IMR-90 (cell line): ENCODE results near the gene TANK. TPM values are rescaled to one million over a fixed set of nuclear protein-coding genes. Genes with fewer than 3 reads are reported as not detected.
"Not testable (repeated sequence)": the region's sequence is repeated elsewhere in the genome, so short reads cannot be mapped to it uniquely, and the experiment has no call there.

Source experiments
- ATAC-seq: fragments of 200-7000 bp; cut with Tn5 transposase; 2 replicates; pipeline ENCODE4 v1.9.1; 2020; ENCODE audit warnings: low read depth, mild to moderate bottlenecking, moderate library complexity
- BruUV-seq: library from RNA; stranded (reverse); fragments of 400-500 nt; replicated peaks from 2 replicates; lab custom pipeline; 2021; lab: Mats Ljungman, UMichigan
- CTCF ChIA-PET: fragments of 300-600 bp; formaldehyde crosslinking; extraction: SDS; loops from one replicate; lab custom pipeline; 2021; ENCODE audit warnings: antibody characterized with exemption; lab: Yijun Ruan, JAX
- POLR2A ChIA-PET: fragments of 300-600 bp; sonication (Branson Sonifier 250); formaldehyde crosslinking; loops from one replicate; lab custom pipeline; 2022; ENCODE audit warnings: antibody characterized with exemption; ENCODE audit not compliant: unreplicated experiment; lab: Charles Lee
- DNase-seq: peaks from one replicate; pipeline ENCODE4 v3.0.0; 2013
- H2AFZ ChIP-seq: replicated peaks from 2 replicates; pipeline ENCODE3; 2013; ENCODE audit warnings: low read length, mild to moderate bottlenecking; ENCODE audit not compliant: poor library complexity
- H2AK5ac ChIP-seq: 2 replicates; pipeline ENCODE4 v1.6.1; 2013; ENCODE audit warnings: low read depth, low read length, inconsistent platforms
- H2AK9ac ChIP-seq: replicated peaks from 2 replicates; pipeline ENCODE3; 2013; ENCODE audit warnings: mild to moderate bottlenecking, low read depth, low read length, moderate library complexity; ENCODE audit not compliant: poor library complexity
- H2BK120ac ChIP-seq: 2 replicates; pipeline ENCODE4 v1.6.1; 2013; ENCODE audit warnings: low read depth, low read length, inconsistent platforms
- H2BK15ac ChIP-seq: 3 replicates; pipeline ENCODE4 v1.6.1; 2013; ENCODE audit warnings: low read depth, low read length, inconsistent platforms
- H2BK20ac ChIP-seq: 2 replicates; pipeline ENCODE4 v1.6.1; 2013; ENCODE audit warnings: low read depth, mild to moderate bottlenecking, inconsistent platforms, low read length, moderate library complexity
- H2BK5ac ChIP-seq: 2 replicates; pipeline ENCODE4 v1.6.1; 2013; ENCODE audit warnings: mild to moderate bottlenecking, low read depth, low read length, inconsistent platforms; ENCODE audit not compliant: poor library complexity, severe bottlenecking
- H3K14ac ChIP-seq: replicated peaks from 2 replicates; pipeline ENCODE4 v1.6.1; 2013; ENCODE audit warnings: low read depth, low read length, inconsistent platforms
- H3K18ac ChIP-seq: 2 replicates; pipeline ENCODE4 v1.6.1; 2013; ENCODE audit warnings: low read depth, low read length, control low read depth
- H3K23ac ChIP-seq: 2 replicates; pipeline ENCODE4 v1.6.1; 2013; ENCODE audit warnings: low read depth, low read length, inconsistent platforms
- H3K27ac ChIP-seq: 2 replicates; pipeline ENCODE4 v1.5.1; 2013; ENCODE audit warnings: mild to moderate bottlenecking, control low read depth, low read length; ENCODE audit not compliant: insufficient read depth
- H3K27me3 ChIP-seq: 2 replicates; pipeline ENCODE4 v1.6.1; 2013; ENCODE audit warnings: low read length; ENCODE audit not compliant: control insufficient read depth, insufficient read depth
- H3K36me3 ChIP-seq: 2 replicates; pipeline ENCODE4 v1.6.1; 2013; ENCODE audit warnings: low read length, mixed read lengths; ENCODE audit not compliant: control insufficient read depth, insufficient read depth
- H3K4ac ChIP-seq: 2 replicates; pipeline ENCODE4 v1.6.1; 2013; ENCODE audit warnings: low read depth, low read length, inconsistent platforms
- H3K4me1 ChIP-seq: 2 replicates; pipeline ENCODE4 v1.6.1; 2013; ENCODE audit warnings: low read length, mixed read lengths; ENCODE audit not compliant: control insufficient read depth, insufficient read depth
- H3K4me2 ChIP-seq: 2 replicates; pipeline ENCODE4 v1.6.1; 2013; ENCODE audit warnings: low read depth, mild to moderate bottlenecking, control low read depth, low read length, moderate library complexity
- H3K4me3 ChIP-seq: 2 replicates; pipeline ENCODE4 v1.5.1; 2013; ENCODE audit warnings: low read depth, mild to moderate bottlenecking, control low read depth, low read length, moderate library complexity; ENCODE audit not compliant: insufficient read depth
- H3K56ac ChIP-seq: 2 replicates; pipeline ENCODE4 v1.6.1; 2013; ENCODE audit warnings: low read length, inconsistent platforms; ENCODE audit not compliant: insufficient read depth; ENCODE audit errors: extremely low read depth
- H3K79me1 ChIP-seq, 2 experiments: 2 replicates each; pipeline ENCODE4 v1.6.1; 2013; ENCODE audit warnings: low read length in 2 of 2, inconsistent platforms in 1 of 2, low read depth in 1 of 2
- H3K9ac ChIP-seq: 2 replicates; pipeline ENCODE4 v1.6.1; 2013; ENCODE audit warnings: low read depth, low read length, control low read depth
- H3K9me1 ChIP-seq: 2 replicates; pipeline ENCODE4 v1.6.1; 2013; ENCODE audit warnings: low read length, inconsistent platforms; ENCODE audit not compliant: insufficient read depth
- H3K9me3 ChIP-seq: 2 replicates; pipeline ENCODE4 v1.6.1; 2013; ENCODE audit warnings: low read length; ENCODE audit not compliant: control insufficient read depth, insufficient read depth
- H4K20me1 ChIP-seq: 2 replicates; pipeline ENCODE4 v1.6.1; 2013; ENCODE audit warnings: low read length, inconsistent platforms; ENCODE audit not compliant: insufficient read depth
- H4K5ac ChIP-seq: 2 replicates; pipeline ENCODE4 v1.6.1; 2013; ENCODE audit warnings: mild to moderate bottlenecking, low read depth, low read length, control low read depth
- H4K8ac ChIP-seq, 2 experiments: 2 replicates each; pipeline ENCODE4 v1.6.1; 2013; ENCODE audit warnings: low read depth in 2 of 2, low read length in 2 of 2, control low read depth in 1 of 2, inconsistent platforms in 1 of 2
- H4K91ac ChIP-seq: 2 replicates; pipeline ENCODE4 v1.6.1; 2013; ENCODE audit warnings: low read depth, low read length, inconsistent platforms; ENCODE audit not compliant: insufficient read depth
- WGBS, 2 experiments: methylation state at CpG; one replicate each; pipeline versions ENCODE4 v1.1.5 to v1.1.7; 2013; ENCODE audit warnings: missing lambda C conversion rate in 2 of 2; ENCODE audit not compliant: insufficient read length in 1 of 2; ENCODE audit errors: extremely low coverage in 2 of 2; 5-methylcytosine and 5-hydroxymethylcytosine counted together
- dilution Hi-C: fragments of 300-500 bp; cut with HindIII; formaldehyde crosslinking; loops from one replicate; pipeline ENCODE4 v1.14.3; 2018; ENCODE audit warnings: low sequenced_read_pairs; ENCODE audit not compliant: unreplicated experiment
- in situ Hi-C: fragments of 300-500 bp; cut with MboI; formaldehyde crosslinking; loops from 3 replicates; pipeline ENCODE4 v1.14.3; 2019; ENCODE audit warnings: low sequenced_read_pairs, inconsistent platforms, mixed read lengths
- intact Hi-C: fragments of 100-400 bp; cut with micrococcal nuclease; formaldehyde crosslinking; loops from 2 replicates; pipeline ENCODE4 v1.10.0; 2022
- polyA plus RNA-seq, 3 experiments: library from polyadenylated mRNA; depleted of rRNA; stranded (reverse); fragments of >200 nt; gene quantifications; 2 replicates each; pipeline ENCODE4 v1.2.3, GENCODE V29; 2012; ENCODE audit warnings: low replicate concordance in 1 of 3
- total RNA-seq: library from RNA; depleted of rRNA; stranded (reverse); fragments of >200 nt; gene quantifications from 2 replicates; pipeline ENCODE4 v1.2.3, GENCODE V29; 2012

The TANK gene
- total and polyA plus RNA-seq, 2 of the 4 experiments (the other 2 are of a cell fraction) = 25.4 to 41.9 TPM

DNA sequence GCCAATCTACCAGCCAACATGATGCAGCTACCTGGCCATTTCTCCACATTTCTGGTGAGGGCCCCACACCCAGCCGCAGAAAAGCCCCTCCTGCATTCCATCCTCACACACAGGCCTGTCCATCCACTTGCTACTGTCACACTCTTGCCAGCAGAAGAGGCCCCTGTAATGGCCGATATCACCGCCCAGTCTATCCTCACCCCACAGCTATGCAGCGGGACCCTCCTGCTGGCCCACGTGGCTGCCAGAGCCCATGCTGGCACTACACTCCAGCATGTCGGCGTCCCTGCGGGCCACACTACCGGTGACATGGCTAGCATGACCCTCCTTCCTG is 122.0 kb downstream of the TANK start:
- peaks cover 11% of the 10 kb centered on the region for H3K9me3 ChIP-seq
- H3K4me2 ChIP-seq, H2AK9ac ChIP-seq, in situ Hi-C loops, H3K4me3 ChIP-seq, H3K36me3 ChIP-seq, H3K9ac ChIP-seq, H2BK15ac ChIP-seq, H4K20me1 ChIP-seq, H4K8ac ChIP-seq, POLR2A ChIA-PET, CTCF ChIA-PET, DNase-seq, H2BK120ac ChIP-seq, H2AK5ac ChIP-seq, H4K91ac ChIP-seq, H3K18ac ChIP-seq, H2BK5ac ChIP-seq, H3K27ac ChIP-seq, H2BK20ac ChIP-seq, intact Hi-C loops, dilution Hi-C loops, H3K9me1 ChIP-seq, H3K23ac ChIP-seq, ATAC-seq, H3K27me3 ChIP-seq, H4K5ac ChIP-seq, H3K4ac ChIP-seq, H2AFZ ChIP-seq, H3K4me1 ChIP-seq, H3K79me1 ChIP-seq, H3K56ac ChIP-seq, H3K14ac ChIP-seq, BruUV-seq: not testable (repeated sequence)
- 60% methylated on average over 1 of the region's 9 CpGs; no CpG with 5 or more reads in 1 of the 2 experiments for WGBS, 2 experiments
